Upper lobe of left lung (tissue), 6 donors: ENCODE measurements around the gene AZI2. TPM values are rescaled to one million over a fixed set of nuclear protein-coding genes. Genes with fewer than 3 reads are reported as not detected.

Experiments
- ATAC-seq, 2 donors: fragments of 200-7000 bp; cut with Tn5 transposase; one replicate each; pipeline ENCODE4 v1.9.1; 2022; ENCODE audit warnings: mild to moderate bottlenecking in 2 of 2, moderate library complexity in 2 of 2; ENCODE audit not compliant: low FRiP score in 2 of 2
- DNase-seq, 2 donors: peaks; one replicate each; pipeline ENCODE4 v3.0.0-alpha.2; 2019 to 2020
- H3K27ac ChIP-seq, 4 donors: fragments of 200-600 bp; sonication (generic); one replicate each; pipeline ENCODE4 v1.5.1; 2016 to 2019
- H3K27me3 ChIP-seq, 4 donors: fragments of 200-600 bp; sonication (generic); one replicate each; pipeline ENCODE4 v1.5.1; 2017 to 2019
- H3K36me3 ChIP-seq, 4 donors: fragments of 200-600 bp; sonication (generic); one replicate each; pipeline ENCODE4 v1.5.1; 2016 to 2019
- H3K4me1 ChIP-seq, 4 donors: fragments of 200-600 bp; sonication (generic); one replicate each; pipeline ENCODE4 v1.5.1; 2018 to 2019
- H3K4me3 ChIP-seq, 4 donors: fragments of 200-600 bp; sonication (generic); one replicate each; pipeline ENCODE4 v1.5.1; 2017 to 2019; ENCODE audit warnings: mild to moderate bottlenecking in 2 of 4, moderate library complexity in 1 of 4
- H3K9me3 ChIP-seq, 4 donors: fragments of 200-600 bp; sonication (generic); one replicate each; pipeline ENCODE4 v1.5.1; 2018 to 2019
- EP300 ChIP-seq, 4 donors: sonication (generic); formaldehyde crosslinking; IDR thresholded peaks; one replicate each; pipeline ENCODE4 v1.5.1; 2017; ENCODE audit warnings: antibody characterized with exemption in 4 of 4, control low read depth in 2 of 4
- POLR2A ChIP-seq, 4 donors: fragments of 450-650 bp; IDR thresholded peaks; one replicate each; pipeline ENCODE4 v1.5.1; 2016 to 2017; ENCODE audit warnings: antibody characterized with exemption in 4 of 4, mild to moderate bottlenecking in 2 of 4
- POLR2AphosphoS5 ChIP-seq, 2 donors: sonication (generic); formaldehyde crosslinking; IDR thresholded peaks; one replicate each; pipeline ENCODE4 v1.5.1; 2017; ENCODE audit warnings: antibody characterized with exemption in 2 of 2
- WGBS, 2 donors: methylation state at CpG; one replicate each; pipeline ENCODE4 v1.1.5; 2017 to 2018; 5-methylcytosine and 5-hydroxymethylcytosine counted together
- total RNA-seq, 6 donors: library from RNA; depleted of rRNA in 4 of 6; stranded (reverse); fragments of >200 nt in 4 of 6; gene quantifications; one replicate each; pipeline versions ENCODE4 v1.1.0 to v1.2.1, GENCODE V29; 2016 to 2021
- TF ChIP-seq, protein P1 (sequence below), 6 experiments: fragments of 450-650 bp in 4 of 6; fragments of 200-600 bp in 2 of 6; sonication (generic) in 2 of 6; IDR thresholded peaks; one replicate each; pipeline ENCODE4 v1.5.1; 2016 to 2019; ENCODE audit warnings: antibody characterized with exemption in 6 of 6
- donor health status: DM: no; HTN: no; CAD: no; lungs with moderate emphysema.
- donor health status: DM: no; HTN: yes; CAD: no; lungs with severe emphysema.

Gene AZI2, protein sequence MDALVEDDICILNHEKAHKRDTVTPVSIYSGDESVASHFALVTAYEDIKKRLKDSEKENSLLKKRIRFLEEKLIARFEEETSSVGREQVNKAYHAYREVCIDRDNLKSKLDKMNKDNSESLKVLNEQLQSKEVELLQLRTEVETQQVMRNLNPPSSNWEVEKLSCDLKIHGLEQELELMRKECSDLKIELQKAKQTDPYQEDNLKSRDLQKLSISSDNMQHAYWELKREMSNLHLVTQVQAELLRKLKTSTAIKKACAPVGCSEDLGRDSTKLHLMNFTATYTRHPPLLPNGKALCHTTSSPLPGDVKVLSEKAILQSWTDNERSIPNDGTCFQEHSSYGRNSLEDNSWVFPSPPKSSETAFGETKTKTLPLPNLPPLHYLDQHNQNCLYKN
- 100 to 1,000 TPM in 1 of 6 donors, 10 to 100 TPM in 5; 48.2 to 101 (median 70.7) TPM for total RNA-seq

DNA sequence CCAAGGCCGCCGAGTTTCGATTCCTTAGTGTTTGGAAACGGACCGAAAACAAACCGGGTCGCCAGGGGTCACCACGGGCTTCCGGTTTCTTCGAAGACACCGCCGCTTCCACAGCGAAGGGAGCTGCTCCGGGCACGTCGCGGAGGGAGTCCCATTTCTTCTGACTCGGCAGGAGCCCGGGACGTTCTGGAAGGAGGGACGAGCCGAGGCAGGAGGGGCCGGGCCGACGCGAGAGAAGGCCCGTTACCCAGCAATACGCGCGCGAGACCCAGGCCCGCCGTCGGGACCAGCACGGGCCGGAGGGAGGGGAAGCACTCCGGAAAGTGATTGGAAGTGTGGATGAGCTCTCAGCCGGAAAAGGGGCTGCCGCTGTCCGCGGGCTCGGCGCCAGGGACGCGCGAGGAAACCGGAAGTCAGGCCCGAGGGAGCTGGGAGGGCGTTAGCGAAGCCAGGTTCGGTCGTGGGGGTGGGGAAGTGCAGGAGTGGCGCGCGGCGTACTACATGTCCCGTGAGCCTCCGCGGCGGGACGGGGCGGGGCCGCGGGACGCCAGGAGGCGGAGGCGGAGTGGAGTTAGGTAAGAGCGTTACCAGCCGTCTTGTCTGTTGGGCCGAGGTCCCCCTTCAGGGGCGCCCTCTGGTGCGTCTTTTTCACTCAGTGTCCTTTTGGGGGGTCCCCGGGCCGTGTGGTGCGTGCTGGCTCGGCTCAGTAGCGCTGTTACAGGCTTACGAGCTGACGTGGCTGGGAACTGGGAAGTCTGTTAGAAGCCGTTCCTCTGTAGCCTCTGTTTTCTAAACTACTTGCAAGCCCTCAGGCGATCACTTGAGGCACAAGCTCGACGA, at the start of gene AZI2, which contains the start of gene ZCWPW2:
Gene AZI2 (minus strand): TSS at position 196 of the 840 bp plus-strand sequence. CDS start 8,207 bp downstream, outside the sequence.
Gene ZCWPW2 (plus strand): TSS at position 93 of the 840 bp plus-strand sequence. CDS start 64,348 bp downstream, outside the sequence.
- 0% methylated on average over 12 to 48 of the region's 83 CpGs for WGBS, 2 donors
- DNase-seq (peak; percentile 97 to 99), ATAC-seq (peak; percentile 96 to 99)
- peak within 1 kb of the TSS; percentile 53 to 82 (median 71) for H3K4me3 ChIP-seq
- peaks cover 0 to 8% (median 5%) of the 10 kb centered on the region in 4 donors for H3K36me3 ChIP-seq
- TF ChIP-seq, protein P1, sequence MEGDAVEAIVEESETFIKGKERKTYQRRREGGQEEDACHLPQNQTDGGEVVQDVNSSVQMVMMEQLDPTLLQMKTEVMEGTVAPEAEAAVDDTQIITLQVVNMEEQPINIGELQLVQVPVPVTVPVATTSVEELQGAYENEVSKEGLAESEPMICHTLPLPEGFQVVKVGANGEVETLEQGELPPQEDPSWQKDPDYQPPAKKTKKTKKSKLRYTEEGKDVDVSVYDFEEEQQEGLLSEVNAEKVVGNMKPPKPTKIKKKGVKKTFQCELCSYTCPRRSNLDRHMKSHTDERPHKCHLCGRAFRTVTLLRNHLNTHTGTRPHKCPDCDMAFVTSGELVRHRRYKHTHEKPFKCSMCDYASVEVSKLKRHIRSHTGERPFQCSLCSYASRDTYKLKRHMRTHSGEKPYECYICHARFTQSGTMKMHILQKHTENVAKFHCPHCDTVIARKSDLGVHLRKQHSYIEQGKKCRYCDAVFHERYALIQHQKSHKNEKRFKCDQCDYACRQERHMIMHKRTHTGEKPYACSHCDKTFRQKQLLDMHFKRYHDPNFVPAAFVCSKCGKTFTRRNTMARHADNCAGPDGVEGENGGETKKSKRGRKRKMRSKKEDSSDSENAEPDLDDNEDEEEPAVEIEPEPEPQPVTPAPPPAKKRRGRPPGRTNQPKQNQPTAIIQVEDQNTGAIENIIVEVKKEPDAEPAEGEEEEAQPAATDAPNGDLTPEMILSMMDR (IDR thresholded peaks at IDR 0.05), result peak in 2 of 6 experiments; percentile 17 to 29
- peak in 1 of 4 donors; percentile 29 for TF ChIP-seq EP300 (IDR thresholded peaks at IDR 0.05)
- TF ChIP-seq POLR2A (IDR thresholded peaks at IDR 0.05), result peak in 3 of 4 donors; percentile 80 to 89 (median 86)
- peak; percentile 77 to 92 for TF ChIP-seq POLR2AphosphoS5 (IDR thresholded peaks at IDR 0.05)
- peak within 1 kb of the TSS; percentile 98 to 100 (median 99) for H3K27ac ChIP-seq
- H3K4me1 ChIP-seq, result peaks cover 24 to 43% (median 32%) of the 10 kb centered on the region in 4 donors
- H3K9me3 ChIP-seq, result peaks cover 3 to 20% (median 18%) of the 10 kb centered on the region in 4 donors
- no peaks in the 10 kb centered on the region for H3K27me3 ChIP-seq

DNA sequence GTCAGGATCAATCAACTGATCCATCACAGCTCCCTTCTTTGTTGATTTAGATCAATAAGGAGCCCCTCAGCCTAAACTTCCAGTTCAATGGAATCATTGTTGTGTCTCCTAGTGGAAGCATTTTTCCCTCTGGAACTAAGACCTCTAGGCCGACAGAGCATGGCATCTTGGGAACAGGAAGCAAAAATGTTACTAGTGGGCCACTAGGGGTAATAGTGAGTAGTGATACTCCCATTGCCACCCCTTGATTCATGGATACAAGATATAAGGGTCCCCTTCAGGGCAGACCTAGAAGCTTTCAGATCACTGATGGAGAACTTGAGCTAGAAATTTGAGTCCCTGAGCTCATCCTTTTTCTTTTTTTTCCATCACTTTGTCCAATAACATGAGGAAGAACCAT, 40.4 kb upstream of the AZI2 start:
- Histone ChIP-seq H3K36me3 (no peaks in the 10 kb centered on the region), H3K27ac (no peak overlapping the region), H3K9me3 (peaks cover 0 to 11% (median 1%) of the 10 kb centered on the region in 4 donors), H3K27me3 (no peaks in the 10 kb centered on the region), H3K4me1 (no peaks in the 10 kb centered on the region), H3K4me3 (no peak overlapping the region)
- TF ChIP-seq POLR2A (IDR thresholded peaks at IDR 0.05), result no peak
- no peak for TF ChIP-seq POLR2AphosphoS5 (IDR thresholded peaks at IDR 0.05)
- TF ChIP-seq, protein P1 (IDR thresholded peaks at IDR 0.05), result no peak
- TF ChIP-seq EP300 (IDR thresholded peaks at IDR 0.05), result no peak
- WGBS, 2 donors, result 84 to 91% methylated on average over 1 of the region's 1 CpG
- ATAC-seq, result no peak
- no peak for DNase-seq

DNA sequence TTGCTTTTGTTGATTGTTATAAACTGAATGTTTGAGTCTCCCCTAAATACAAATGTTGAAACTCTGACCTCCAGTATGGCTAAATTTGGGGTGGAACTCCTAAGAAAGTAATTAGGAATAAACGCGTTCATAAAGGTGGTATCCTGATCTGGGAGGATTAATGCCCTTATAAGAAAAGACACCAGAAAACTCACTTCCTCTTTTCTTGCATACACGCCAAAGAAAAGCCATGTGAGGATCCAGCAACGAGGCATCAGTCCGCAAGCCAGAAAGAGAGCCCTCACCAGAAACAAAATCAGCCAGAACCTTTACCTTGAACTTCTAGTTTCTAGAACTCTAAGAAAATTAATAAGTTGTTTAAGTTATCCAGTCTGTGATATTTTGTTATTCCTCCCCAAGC, 37.4 kb upstream of the AZI2 start:
- H3K4me1 ChIP-seq, result no peaks in the 10 kb centered on the region
- no peak for DNase-seq
- no peaks in the 10 kb centered on the region for H3K27me3 ChIP-seq
- H3K36me3 ChIP-seq, result no peaks in the 10 kb centered on the region
- no peaks in the 10 kb centered on the region for H3K9me3 ChIP-seq
- no peak for ATAC-seq
- no peak for TF ChIP-seq EP300 (IDR thresholded peaks at IDR 0.05)
- TF ChIP-seq POLR2A (IDR thresholded peaks at IDR 0.05), result no peak
- TF ChIP-seq, protein P1 (IDR thresholded peaks at IDR 0.05), result no peak
- H3K4me3 ChIP-seq, result no peak overlapping the region
- no peak overlapping the region for H3K27ac ChIP-seq
- 91 to 92% methylated on average over 5 of the region's 5 CpGs for WGBS, 2 donors

DNA sequence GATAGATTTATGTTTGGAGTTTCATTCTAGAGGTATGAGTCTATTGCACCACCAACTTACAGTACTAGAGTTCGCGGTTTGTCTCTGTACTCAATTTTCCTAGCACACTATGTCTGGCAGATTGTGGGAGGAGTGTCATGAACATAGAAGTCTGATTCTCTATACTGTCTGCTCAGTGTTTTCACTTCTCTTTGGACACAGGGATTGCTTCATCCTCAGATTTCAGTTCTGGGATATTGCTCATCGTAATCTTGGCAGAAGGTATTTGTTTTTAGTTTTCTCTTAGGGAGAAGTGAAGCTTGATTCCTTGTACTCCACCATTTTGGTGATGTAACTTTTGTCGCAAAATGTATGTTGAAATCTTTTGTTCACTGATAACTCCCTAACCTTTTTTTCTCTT, 27.8 kb upstream of the AZI2 start:
- H3K36me3 ChIP-seq, result no peaks in the 10 kb centered on the region
- ATAC-seq, result peak in 1 of 2 donors; percentile 97
- 60 to 68% methylated on average over 4 of the region's 4 CpGs for WGBS, 2 donors

More for the DNA sequence above, 27.8 kb upstream of the AZI2 start:
- Histone ChIP-seq H3K4me3 (no peak overlapping the region), H3K4me1 (peaks cover 0 to 2% (median 0%) of the 10 kb centered on the region in 4 donors), H3K27ac (no peak overlapping the region), H3K27me3 (no peaks in the 10 kb centered on the region), H3K9me3 (no peaks in the 10 kb centered on the region)
- no peak for DNase-seq
- peak in 1 of 2 donors; percentile 64 for TF ChIP-seq POLR2AphosphoS5 (IDR thresholded peaks at IDR 0.05)
- TF ChIP-seq, protein P1 (IDR thresholded peaks at IDR 0.05), result no peak
